Activated CD4-positive, alpha-beta T cell treated with anti-CD3 and anti-CD28 coated beads, Interleukin-2, amount 10 ng/mL, durations not matched to agents 7 days and 5 days (primary cell): ENCODE measurements around the gene XPNPEP2. TPM values are rescaled to one million over a fixed set of nuclear protein-coding genes. Genes with fewer than 3 reads are reported as not detected.

Experiments used
- CTCF ChIA-PET: fragments of 350-600 bp; sonication (Branson Sonifier 250); formaldehyde crosslinking; loops from one replicate; lab custom pipeline; 2021; ENCODE audit warnings: antibody characterized with exemption; lab: Charles Lee
- POLR2A ChIA-PET: fragments of 350-600 bp; sonication (Branson Sonifier 250); formaldehyde crosslinking; loops from one replicate; lab custom pipeline; 2021; ENCODE audit warnings: antibody characterized with exemption; lab: Charles Lee
- DNase-seq: peaks from one replicate; pipeline ENCODE4 v3.0.0-alpha.2; 2020
- H3K27ac Mint-ChIP-seq: one replicate; pipeline ENCODE4 v1.8.0; 2021; ENCODE audit warnings: mild to moderate bottlenecking, moderate library complexity, mixed read lengths
- H3K27me3 Mint-ChIP-seq: one replicate; pipeline ENCODE4 v1.8.0; 2021; ENCODE audit warnings: mixed read lengths
- H3K36me3 Mint-ChIP-seq: one replicate; pipeline ENCODE4 v1.8.0; 2021; ENCODE audit warnings: low read depth, mixed read lengths
- H3K4me1 Mint-ChIP-seq: one replicate; pipeline ENCODE4 v1.8.0; 2021; ENCODE audit warnings: mixed read lengths
- H3K4me3 Mint-ChIP-seq: one replicate; pipeline ENCODE4 v1.8.0; 2021; ENCODE audit warnings: mild to moderate bottlenecking, moderate library complexity, mixed read lengths
- H3K9me3 Mint-ChIP-seq: one replicate; pipeline ENCODE4 v1.8.0; 2021; ENCODE audit warnings: mixed read lengths
- total RNA-seq, 2 experiments: library from RNA; stranded (reverse); gene quantifications; one replicate each; pipeline ENCODE4 v1.2.3, GENCODE V29; 2021

XPNPEP2 gene
- total RNA-seq, 2 experiments from 2014 or later, result 1.1 to 1.3 TPM

- H3K9me3 Mint-ChIP-seq, result no peaks in the 10 kb centered on the region
- H3K4me1 Mint-ChIP-seq, result peaks cover 17% of the 10 kb centered on the region
- H3K27me3 Mint-ChIP-seq, result no peaks in the 10 kb centered on the region
- H3K36me3 Mint-ChIP-seq, result peaks cover 15% of the 10 kb centered on the region
- POLR2A ChIA-PET, result no interaction called here
- CTCF ChIA-PET, result interaction anchor here (0.9 to 1.6 kb wide), 6 partner anchors 8 to 189 kb away, joined by 3 to 6 read pairs (median 4); no protein-coding TSS in a partner anchor
- H3K27ac Mint-ChIP-seq, result no peak overlapping the region
- no peak for DNase-seq
- H3K4me3 Mint-ChIP-seq, result no peak overlapping the region
Measured at GRCh38 chrX:129798456-129798855, 59.7 kb downstream of the XPNPEP2 start.

- CTCF ChIA-PET, result interaction anchor here (0.9 to 2.0 kb wide), 5 partner anchors 9 to 189 kb away, joined by 3 to 6 read pairs (median 4); no protein-coding TSS in a partner anchor
- no peaks in the 10 kb centered on the region for H3K27me3 Mint-ChIP-seq
- DNase-seq, result no peak
- no peak overlapping the region for H3K4me3 Mint-ChIP-seq
- peak overlapping the region; percentile 16 for H3K27ac Mint-ChIP-seq
- POLR2A ChIA-PET, result no interaction called here
- no peaks in the 10 kb centered on the region for H3K9me3 Mint-ChIP-seq
- peaks cover 17% of the 10 kb centered on the region for H3K4me1 Mint-ChIP-seq
- peaks cover 15% of the 10 kb centered on the region for H3K36me3 Mint-ChIP-seq
Measured at GRCh38 chrX:129798888-129799287, 60.1 kb downstream of the XPNPEP2 start.

GRCh38 chrX:129800186-129800585 lies 61.4 kb downstream of the XPNPEP2 start:
- CTCF ChIA-PET, result interaction anchor here (1.3 to 2.0 kb wide), 4 partner anchors 10 to 26 kb away, joined by 3 to 6 read pairs (median 4); partner anchors contain the start of gene SASH3
- no peak for DNase-seq
- peaks cover 11% of the 10 kb centered on the region for H3K36me3 Mint-ChIP-seq
- no peaks in the 10 kb centered on the region for H3K27me3 Mint-ChIP-seq
- peak overlapping the region; percentile 60 for H3K27ac Mint-ChIP-seq
- no peak overlapping the region for H3K4me3 Mint-ChIP-seq
- H3K9me3 Mint-ChIP-seq, result no peaks in the 10 kb centered on the region
- POLR2A ChIA-PET, result no interaction called here
- peaks cover 17% of the 10 kb centered on the region for H3K4me1 Mint-ChIP-seq

GRCh38 chrX:129802863-129803262 lies 64.1 kb downstream of the XPNPEP2 start:
- DNase-seq, result no peak
- H3K36me3 Mint-ChIP-seq, result peaks cover 4% of the 10 kb centered on the region
- ChIA-PET POLR2A (no interaction called here), CTCF (no interaction called here)
- H3K4me1 Mint-ChIP-seq, result peaks cover 16% of the 10 kb centered on the region
- H3K27ac Mint-ChIP-seq, result no peak overlapping the region
- no peaks in the 10 kb centered on the region for H3K27me3 Mint-ChIP-seq
- no peaks in the 10 kb centered on the region for H3K9me3 Mint-ChIP-seq
- H3K4me3 Mint-ChIP-seq, result no peak overlapping the region

- POLR2A ChIA-PET, result no interaction called here
Measured at GRCh38 chrX:129804806-129805205, 66.0 kb downstream of the XPNPEP2 start.

GRCh38 chrX:129808158-129808828 lies 69.5 kb downstream of the XPNPEP2 start:
- no peak for DNase-seq
- H3K4me1 Mint-ChIP-seq, result peaks cover 15% of the 10 kb centered on the region
- H3K27ac Mint-ChIP-seq, result no peak overlapping the region
- peaks cover 16% of the 10 kb centered on the region for H3K36me3 Mint-ChIP-seq
- no peaks in the 10 kb centered on the region for H3K9me3 Mint-ChIP-seq
- POLR2A ChIA-PET, result no interaction called here
- CTCF ChIA-PET, result interaction anchor here (0.5 kb wide), 1 partner anchor 31 kb away, joined by 3 read pairs; no protein-coding TSS in a partner anchor
- H3K27me3 Mint-ChIP-seq, result no peaks in the 10 kb centered on the region
- H3K4me3 Mint-ChIP-seq, result no peak overlapping the region

More at GRCh38 chrX:129804806-129805205, 66.0 kb downstream of the XPNPEP2 start:
- no peaks in the 10 kb centered on the region for H3K27me3 Mint-ChIP-seq
- H3K36me3 Mint-ChIP-seq, result peaks cover 8% of the 10 kb centered on the region
- no peak for DNase-seq
- H3K27ac Mint-ChIP-seq, result no peak overlapping the region
- no peaks in the 10 kb centered on the region for H3K9me3 Mint-ChIP-seq
- CTCF ChIA-PET, result interaction anchor here (1.8 kb wide), 1 partner anchor 10 kb away, joined by 6 read pairs; no protein-coding TSS in a partner anchor
- peaks cover 18% of the 10 kb centered on the region for H3K4me1 Mint-ChIP-seq
- H3K4me3 Mint-ChIP-seq, result no peak overlapping the region

- peaks cover 17% of the 10 kb centered on the region for H3K36me3 Mint-ChIP-seq
- ChIA-PET POLR2A (no interaction called here), CTCF (interaction anchor here (0.9 to 1.1 kb wide), 3 partner anchors 32 to 154 kb away, joined by 3 to 4 read pairs (median 3); no protein-coding TSS in a partner anchor)
- H3K27ac Mint-ChIP-seq, result no peak overlapping the region
- DNase-seq, result no peak
- no peaks in the 10 kb centered on the region for H3K27me3 Mint-ChIP-seq
- H3K9me3 Mint-ChIP-seq, result no peaks in the 10 kb centered on the region
- no peak overlapping the region for H3K4me3 Mint-ChIP-seq
- peaks cover 15% of the 10 kb centered on the region for H3K4me1 Mint-ChIP-seq
Measured at GRCh38 chrX:129808829-129809796, 70.3 kb downstream of the XPNPEP2 start.

- Mint-ChIP-seq H3K9me3 (no peaks in the 10 kb centered on the region), H3K4me3 (no peak overlapping the region), H3K27me3 (no peaks in the 10 kb centered on the region), H3K27ac (no peak overlapping the region), H3K36me3 (peaks cover 16% of the 10 kb centered on the region), H3K4me1 (peaks cover 8% of the 10 kb centered on the region)
- DNase-seq, result no peak
- CTCF ChIA-PET, result interaction anchor here (0.9 to 1.7 kb wide), 2 partner anchors 10 to 77 kb away, joined by 3 to 4 read pairs; no protein-coding TSS in a partner anchor
- POLR2A ChIA-PET, result no interaction called here
Measured at GRCh38 chrX:129813662-129814368, 75.0 kb downstream of the XPNPEP2 start.

- no peak overlapping the region for H3K27ac Mint-ChIP-seq
- CTCF ChIA-PET, result interaction anchor here (0.9 kb wide), 1 partner anchor 20 kb away, joined by 3 read pairs; no protein-coding TSS in a partner anchor
- no peaks in the 10 kb centered on the region for H3K27me3 Mint-ChIP-seq
- H3K4me1 Mint-ChIP-seq, result peaks cover 4% of the 10 kb centered on the region
- no peak for DNase-seq
- H3K36me3 Mint-ChIP-seq, result peaks cover 5% of the 10 kb centered on the region
- no peaks in the 10 kb centered on the region for H3K9me3 Mint-ChIP-seq
- POLR2A ChIA-PET, result no interaction called here
- no peak overlapping the region for H3K4me3 Mint-ChIP-seq
Measured at GRCh38 chrX:129818123-129818522, 79.3 kb downstream of the XPNPEP2 start.

Other genes with a start within 250 kb of the XPNPEP2 start
- not detected for gene SMARCA1, start 215.5 kb upstream of the XPNPEP2 start, total RNA-seq
- 1 to 10 TPM; 1.9 to 2.1 TPM for gene OCRL, start 198.7 kb upstream of the XPNPEP2 start, total RNA-seq
- gene APLN, start 84.0 kb upstream of the XPNPEP2 start, total RNA-seq, result under 1 TPM; 0.17 to 0.25 TPM
- 100 to 1,000 TPM; 254 to 264 TPM for gene SASH3, start 41.0 kb downstream of the XPNPEP2 start, total RNA-seq
- 1 to 10 TPM; 4.1 to 4.2 TPM for gene ZDHHC9, start 104.9 kb downstream of the XPNPEP2 start, total RNA-seq
- gene UTP14A, start 167.2 kb downstream of the XPNPEP2 start, total RNA-seq, result 10 to 100 TPM; 26.4 to 28.6 TPM
- 1 to 10 TPM; 4.0 to 4.5 TPM for gene BCORL1, start 243.7 kb downstream of the XPNPEP2 start, total RNA-seq